ENCODE results near the gene ZNF783. TPM values are rescaled to one million over a fixed set of nuclear protein-coding genes. Genes with fewer than 3 reads are reported as not detected.
A peak's percentile ranks its signal among the peaks of the same experiment; 100 is the strongest.

Gene ZNF783
- total RNA-seq, 1 experiment from 2014 or later: 15.8 TPM

GRCh38 chr7:149237502-149237901, 24.5 kb upstream of the ZNF783 start:
- no peak overlapping the region for H2AFZ ChIP-seq
- intact Hi-C loops (cut with micrococcal nuclease; ENCODE audit: unreplicated experiment): no loop called here
- H3K27ac ChIP-seq: peak overlapping the region; percentile 67
- H3K4me1 ChIP-seq (replicated peaks; ENCODE audit: insufficient read depth): peaks cover 66% of the 10 kb centered on the region
- BruUV-seq (replicated peaks): no TSS peak
- POLR2A ChIA-PET (ENCODE audit: unreplicated experiment): no interaction called here
- H3K4me3 ChIP-seq: no peak overlapping the region
- peak overlapping the region; percentile 93 for H3K4me2 ChIP-seq
- H3K9me3 ChIP-seq (ENCODE audit: insufficient read depth, low read depth): peaks cover 5% of the 10 kb centered on the region; the same call in 1 of the 2 replicates
- H3K79me2 ChIP-seq (ENCODE audit: low read depth): peaks cover 30% of the 10 kb centered on the region
- H4K20me1 ChIP-seq (ENCODE audit: insufficient read depth): 0 out of 2 replicates have a peak, but pooled peaks cover 6% of the 10 kb centered on the region
- H3K27me3 ChIP-seq (ENCODE audit: insufficient read depth, low read depth): no peaks in the 10 kb centered on the region
- no peak for TF ChIP-seq EZH2 (IDR thresholded peaks at IDR 0.05; ENCODE audit: low read depth)
- TF ChIP-seq, protein P1, sequence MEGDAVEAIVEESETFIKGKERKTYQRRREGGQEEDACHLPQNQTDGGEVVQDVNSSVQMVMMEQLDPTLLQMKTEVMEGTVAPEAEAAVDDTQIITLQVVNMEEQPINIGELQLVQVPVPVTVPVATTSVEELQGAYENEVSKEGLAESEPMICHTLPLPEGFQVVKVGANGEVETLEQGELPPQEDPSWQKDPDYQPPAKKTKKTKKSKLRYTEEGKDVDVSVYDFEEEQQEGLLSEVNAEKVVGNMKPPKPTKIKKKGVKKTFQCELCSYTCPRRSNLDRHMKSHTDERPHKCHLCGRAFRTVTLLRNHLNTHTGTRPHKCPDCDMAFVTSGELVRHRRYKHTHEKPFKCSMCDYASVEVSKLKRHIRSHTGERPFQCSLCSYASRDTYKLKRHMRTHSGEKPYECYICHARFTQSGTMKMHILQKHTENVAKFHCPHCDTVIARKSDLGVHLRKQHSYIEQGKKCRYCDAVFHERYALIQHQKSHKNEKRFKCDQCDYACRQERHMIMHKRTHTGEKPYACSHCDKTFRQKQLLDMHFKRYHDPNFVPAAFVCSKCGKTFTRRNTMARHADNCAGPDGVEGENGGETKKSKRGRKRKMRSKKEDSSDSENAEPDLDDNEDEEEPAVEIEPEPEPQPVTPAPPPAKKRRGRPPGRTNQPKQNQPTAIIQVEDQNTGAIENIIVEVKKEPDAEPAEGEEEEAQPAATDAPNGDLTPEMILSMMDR (conservative IDR thresholded peaks at IDR 0.05): no peak
- CTCF ChIA-PET: no interaction called here
- no peaks in the 10 kb centered on the region for H3K9me2 ChIP-seq (ENCODE audit: insufficient read depth)
- peaks cover 5% of the 10 kb centered on the region; the same call in 1 of the 2 replicates for H3K36me3 ChIP-seq (ENCODE audit: low read depth)
- no peak for DNase-seq
- H3F3A ChIP-seq (ENCODE audit: insufficient read depth, low read depth): peaks cover 46% of the 10 kb centered on the region

GRCh38 chr7:149238051-149238450, 23.9 kb upstream of the ZNF783 start:
- Histone ChIP-seq H3K4me1 (replicated peaks; ENCODE audit: insufficient read depth) (peaks cover 60% of the 10 kb centered on the region), H3K27ac (peak overlapping the region; percentile 82), H3K79me2 (ENCODE audit: low read depth) (peaks cover 36% of the 10 kb centered on the region), H3K27me3 (ENCODE audit: insufficient read depth, low read depth) (no peaks in the 10 kb centered on the region), H3F3A (ENCODE audit: insufficient read depth, low read depth) (peaks cover 41% of the 10 kb centered on the region), H3K9me2 (ENCODE audit: insufficient read depth) (no peaks in the 10 kb centered on the region), H2AFZ (no peak overlapping the region), H4K20me1 (ENCODE audit: insufficient read depth) (0 out of 2 replicates have a peak, but pooled peaks cover 6% of the 10 kb centered on the region), H3K9me3 (ENCODE audit: insufficient read depth, low read depth) (peaks cover 7% of the 10 kb centered on the region; the same call in 1 of the 2 replicates), H3K36me3 (ENCODE audit: low read depth) (peaks cover 9% of the 10 kb centered on the region), H3K4me2 (peak overlapping the region; percentile 93), H3K4me3 (peak overlapping the region; percentile 30; the same call in 1 of the 2 replicates)
- CTCF ChIA-PET: interaction anchor here (0.6 kb wide), 1 partner anchor 608 kb away, joined by 3 read pairs; no protein-coding TSS in a partner anchor
- no TSS peak for BruUV-seq (replicated peaks)
- POLR2A ChIA-PET (ENCODE audit: unreplicated experiment): no interaction called here
- DNase-seq: peak; percentile 84 to 99
- TF ChIP-seq EZH2 (IDR thresholded peaks at IDR 0.05; ENCODE audit: low read depth): no peak
- TF ChIP-seq, protein P1 (conservative IDR thresholded peaks at IDR 0.05): no peak
- intact Hi-C loops (cut with micrococcal nuclease; ENCODE audit: unreplicated experiment): loop anchor here (1.0 to 2.0 kb wide), 2 partner anchors 23 to 93 kb away; no protein-coding TSS in a partner anchor

DNA sequence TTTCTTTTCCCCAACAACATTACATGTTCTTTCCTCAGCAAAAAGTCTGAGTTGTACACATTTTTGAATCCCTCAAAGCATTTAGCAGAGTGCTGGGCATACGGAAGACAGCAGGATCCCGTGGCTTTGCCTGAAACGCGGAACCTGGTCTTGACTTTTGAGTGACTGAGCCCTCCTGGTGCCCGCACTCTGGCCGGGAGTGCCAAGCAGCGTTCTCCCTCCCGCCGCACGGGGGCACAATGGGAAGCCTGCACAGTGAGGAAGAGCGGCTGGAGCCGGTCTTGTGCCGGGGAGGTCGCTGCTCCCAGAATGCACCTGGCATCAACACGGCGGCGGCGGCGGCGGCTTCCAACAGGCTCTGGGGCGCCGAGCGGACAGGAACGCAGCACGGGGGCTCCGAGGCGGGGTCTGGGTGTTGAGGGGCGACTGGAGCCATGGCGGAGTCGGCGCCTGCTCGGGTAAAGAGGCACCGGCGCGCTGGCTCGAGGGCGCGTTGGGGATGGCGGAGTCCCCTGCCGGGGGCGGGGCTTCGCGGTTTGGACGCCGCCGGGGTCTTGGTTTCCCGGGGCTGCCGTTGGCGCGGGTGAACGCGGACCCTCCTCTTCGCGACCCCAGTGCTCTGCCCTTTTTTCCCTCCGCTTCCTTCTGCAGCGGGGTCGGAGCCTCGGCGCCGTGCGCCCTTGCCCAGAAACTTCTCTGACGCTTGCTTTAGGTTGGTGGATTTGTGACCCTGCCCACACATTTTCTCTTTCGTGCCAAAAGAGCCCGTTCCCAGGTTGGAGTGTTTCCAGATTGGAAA, 22.5 kb upstream of the ZNF783 start, which contains the start of gene ZNF212:
Gene ZNF212 (plus strand): TSS at position 307 of the 799 bp plus-strand sequence. CDS start 128 bp downstream, at position 435.
- no peaks in the 10 kb centered on the region for H3K9me2 ChIP-seq (ENCODE audit: insufficient read depth)
- BruUV-seq (replicated peaks): TSS peak; percentile 45
- 0 out of 2 replicates have a peak, but pooled peaks cover 6% of the 10 kb centered on the region for H4K20me1 ChIP-seq (ENCODE audit: insufficient read depth)
- TF ChIP-seq, protein P1 (conservative IDR thresholded peaks at IDR 0.05): peak; percentile 79
- no peak for TF ChIP-seq EZH2 (IDR thresholded peaks at IDR 0.05; ENCODE audit: low read depth)
- ChIA-PET CTCF (no interaction called here), POLR2A (ENCODE audit: unreplicated experiment) (interaction anchor here (0.6 kb wide), 1 partner anchor 306 kb away, joined by 5 read pairs; no protein-coding TSS in a partner anchor)
- peak within 1 kb of the TSS; percentile 95 for H3K4me3 ChIP-seq
- peak within 1 kb of the TSS; percentile 82 for H3K27ac ChIP-seq
- H2AFZ ChIP-seq: peak within 1 kb of the TSS; percentile 83
- peaks cover 7% of the 10 kb centered on the region; the same call in 1 of the 2 replicates for H3K9me3 ChIP-seq (ENCODE audit: insufficient read depth, low read depth)
- H3K36me3 ChIP-seq (ENCODE audit: low read depth): peaks cover 9% of the 10 kb centered on the region
- H3F3A ChIP-seq (ENCODE audit: insufficient read depth, low read depth): peaks cover 27% of the 10 kb centered on the region
- intact Hi-C loops (cut with micrococcal nuclease; ENCODE audit: unreplicated experiment): loop anchor here (1.0 to 2.0 kb wide), 4 partner anchors 21 to 113 kb away; partner anchors contain the start of genes ZNF282 and ZNF425
- peaks cover 48% of the 10 kb centered on the region for H3K79me2 ChIP-seq (ENCODE audit: low read depth)
- DNase-seq: peak; percentile 89 to 97
- H3K27me3 ChIP-seq (ENCODE audit: insufficient read depth, low read depth): no peaks in the 10 kb centered on the region
- H3K4me1 ChIP-seq (replicated peaks; ENCODE audit: insufficient read depth): peaks cover 45% of the 10 kb centered on the region
- H3K4me2 ChIP-seq: peak within 1 kb of the TSS; percentile 93

Measured in PC-9 (cell line).